Activated effector memory CD4-positive, alpha-beta T cell treated with anti-CD3 and anti-CD28 coated beads, Interleukin-2, amount 50 U/mL, for 16 hours (primary cell): ENCODE measurements around the gene NKRF.

ENCODE experiments used
- DNase-seq: peaks from one replicate; pipeline ENCODE4 v3.0.0-alpha.2; 2020

Gene NKRF

GRCh38 chrX:119607018-119607389 lies 780 bp upstream of the NKRF start:
- DNase-seq: no peak

- peak; percentile 81 for DNase-seq
Measured at GRCh38 chrX:119605464-119606279, 552 bp downstream of the NKRF start.

- DNase-seq: no peak
Measured at GRCh38 chrX:119604766-119605463, 1.3 kb downstream of the NKRF start.

GRCh38 chrX:119602701-119603255 lies 3.4 kb downstream of the NKRF start:
- DNase-seq: no peak

GRCh38 chrX:119589810-119590209 lies 16.4 kb downstream of the NKRF start:
- no peak for DNase-seq

- DNase-seq: no peak
Measured at GRCh38 chrX:119583431-119584059, 22.7 kb downstream of the NKRF start.

- no peak for DNase-seq
Measured at GRCh38 chrX:119579414-119579813, 26.8 kb downstream of the NKRF start.

GRCh38 chrX:119574394-119575266 lies 31.6 kb downstream of the NKRF start, which contains the start of gene UBE2A:
Gene UBE2A, plus strand, starts transcription at chrX:119574563. Its CDS starts 149 bp downstream, at chrX:119574712.
- peak; percentile 95 for DNase-seq

- no peak for DNase-seq
Measured at GRCh38 chrX:119573840-119574393, 32.3 kb downstream of the NKRF start.

- DNase-seq: no peak
Measured at GRCh38 chrX:119573222-119573621, 33.0 kb downstream of the NKRF start.

GRCh38 chrX:119570351-119570835 lies 35.8 kb downstream of the NKRF start:
- DNase-seq: no peak

GRCh38 chrX:119565107-119565663 lies 41.0 kb downstream of the NKRF start, which contains the start of gene STEEP1:
Gene STEEP1, minus strand, starts transcription at chrX:119565409. Its CDS starts 54 bp downstream, at chrX:119565355.
- DNase-seq: peak; percentile 94

- no peak for DNase-seq
Measured at GRCh38 chrX:119552508-119552907, 53.7 kb downstream of the NKRF start.

- DNase-seq: no peak
Measured at GRCh38 chrX:119549327-119550016, 56.8 kb downstream of the NKRF start.

- no peak for DNase-seq
Measured at GRCh38 chrX:119541188-119541587, 65.0 kb downstream of the NKRF start.

GRCh38 chrX:119539872-119540271 lies 66.4 kb downstream of the NKRF start:
- DNase-seq: no peak
